NCI-H510A treated with DMSO at 0.1 percent for 48 hours (cell line): Measurements from ENCODE around the gene RIMS1.
"Not testable (repeated sequence)": the region's sequence is repeated elsewhere in the genome, so short reads cannot be mapped to it uniquely, and the experiment has no call there.

Source experiments
- DNase-seq: peaks from one replicate; lab custom pipeline; 2025; lab: John Stamatoyannopoulos, UW

The RIMS1 gene

GRCh38 chr6:71983131-71983530 lies 96.8 kb downstream of the RIMS1 start:
- DNase-seq, result no peak

- DNase-seq, result no peak
These were observed 108.4 kb downstream of the RIMS1 start for GRCh38 chr6:71994705-71995271.

- DNase-seq, result no peak
These were observed 111.0 kb downstream of the RIMS1 start for GRCh38 chr6:71997341-71997740.

- DNase-seq, result no peak
These were observed 116.1 kb downstream of the RIMS1 start for GRCh38 chr6:72002415-72002814.

- not testable (repeated sequence) for DNase-seq
These were observed 120.2 kb downstream of the RIMS1 start for GRCh38 chr6:72006591-72006990.

- no peak for DNase-seq
These were observed 136.5 kb downstream of the RIMS1 start for GRCh38 chr6:72022830-72023229.

GRCh38 chr6:72031471-72031870 lies 145.1 kb downstream of the RIMS1 start:
- DNase-seq, result no peak

GRCh38 chr6:72032086-72032485 lies 145.7 kb downstream of the RIMS1 start:
- no peak for DNase-seq

GRCh38 chr6:72035486-72035885 lies 149.1 kb downstream of the RIMS1 start:
- DNase-seq, result no peak

- no peak for DNase-seq
These were observed 149.6 kb downstream of the RIMS1 start for GRCh38 chr6:72035966-72036365.

GRCh38 chr6:72037006-72037405 lies 150.7 kb downstream of the RIMS1 start:
- DNase-seq, result no peak

- DNase-seq, result peak; percentile 11
These were observed 153.8 kb downstream of the RIMS1 start for GRCh38 chr6:72040111-72040510.

- DNase-seq, result no peak
These were observed 155.7 kb downstream of the RIMS1 start for GRCh38 chr6:72042088-72042487.

- no peak for DNase-seq
These were observed 161.7 kb downstream of the RIMS1 start for GRCh38 chr6:72048080-72048479.

- no peak for DNase-seq
These were observed 163.0 kb downstream of the RIMS1 start for GRCh38 chr6:72049376-72049775.

GRCh38 chr6:72061286-72061685 lies 174.9 kb downstream of the RIMS1 start:
- no peak for DNase-seq

- DNase-seq, result no peak
These were observed 178.1 kb downstream of the RIMS1 start for GRCh38 chr6:72064399-72064975.

GRCh38 chr6:72078096-72078495 lies 191.7 kb downstream of the RIMS1 start:
- DNase-seq, result no peak

GRCh38 chr6:72080260-72080941 lies 194.1 kb downstream of the RIMS1 start:
- no peak for DNase-seq

- DNase-seq, result no peak
These were observed 195.5 kb downstream of the RIMS1 start for GRCh38 chr6:72081871-72082270.

GRCh38 chr6:72083976-72084375 lies 197.6 kb downstream of the RIMS1 start:
- no peak for DNase-seq

- peak; percentile 9 for DNase-seq
These were observed 198.7 kb downstream of the RIMS1 start for GRCh38 chr6:72084992-72085569.

GRCh38 chr6:72094506-72094905 lies 208.2 kb downstream of the RIMS1 start:
- no peak for DNase-seq
